OCI-LY3 (cell line): ENCODE results near the gene CACNA1C.

Source experiments
- H2AFZ ChIP-seq: fragments of 200-600, 300-600 bp; shearing (Covaris generic); 2 replicates; pipeline ENCODE4 v1.6.0; 2014; ENCODE audit warnings: antibody characterized with exemption, low read depth, low read length
- H3K27ac ChIP-seq: fragments of 200-600, 300-600 bp; sonication (generic); 2 replicates; pipeline ENCODE4 v1.5.1; 2014; ENCODE audit warnings: mild to moderate bottlenecking, low read length, moderate library complexity, mixed read lengths
- H3K27me3 ChIP-seq: fragments of 200-600, 300-600 bp; sonication (generic); 2 replicates; pipeline ENCODE4 v1.6.1; 2014; ENCODE audit warnings: low read depth, low read length, mixed read lengths
- H3K36me3 ChIP-seq: fragments of 200-600, 300-600 bp; sonication (generic); replicated peaks from 2 replicates; pipeline ENCODE3; 2014; ENCODE audit warnings: low read depth, low read length, mixed read lengths
- H3K4me1 ChIP-seq: fragments of 300-600, 200-600 bp; sonication (generic); 2 replicates; pipeline ENCODE4 v1.6.1; 2014; ENCODE audit warnings: low read length, mixed read lengths
- H3K4me2 ChIP-seq: fragments of 200-600, 300-600 bp; sonication (generic); 2 replicates; pipeline ENCODE4 v1.6.1; 2014; ENCODE audit warnings: low read length, mixed read lengths
- H3K4me3 ChIP-seq: fragments of 300-600, 200-600 bp; sonication (generic); 2 replicates; pipeline ENCODE4 v1.5.1; 2014; ENCODE audit warnings: antibody characterized with exemption, mild to moderate bottlenecking, low read length, moderate library complexity
- H3K79me2 ChIP-seq: fragments of 300-600, 200-600 bp; shearing (Covaris generic); 2 replicates; pipeline ENCODE4 v1.6.1; 2014; ENCODE audit warnings: mild to moderate bottlenecking, low read length, mixed read lengths
- H3K9ac ChIP-seq: fragments of 300-600, 200-600 bp; shearing (Covaris generic); 2 replicates; pipeline ENCODE4 v1.6.0; 2014; ENCODE audit warnings: mild to moderate bottlenecking, low read length, moderate library complexity
- H3K9me3 ChIP-seq: fragments of 200-600, 300-600 bp; shearing (Covaris generic); 2 replicates; pipeline ENCODE4 v1.6.1; 2014; ENCODE audit warnings: low read length, mixed read lengths; ENCODE audit not compliant: insufficient read depth
- H4K20me1 ChIP-seq: fragments of 200-600, 300-600 bp; sonication (generic); 2 replicates; pipeline ENCODE4 v1.6.1; 2016; ENCODE audit warnings: low read length, mixed read lengths; ENCODE audit not compliant: insufficient read depth
- EZH2phosphoT487 ChIP-seq: fragments of 200-600 bp; shearing (Covaris generic); IDR thresholded peaks from 2 replicates; pipeline ENCODE4 v1.6.1; 2018; ENCODE audit warnings: antibody characterized with exemption, mixed run types, low read depth
- TF ChIP-seq, protein P1 (sequence below): fragments of 200-600, 300-600 bp; sonication (generic); IDR thresholded peaks from 2 replicates; pipeline ENCODE4 v1.5.1; 2014; ENCODE audit warnings: antibody characterized with exemption, low read length, low read depth

The CACNA1C gene

DNA sequence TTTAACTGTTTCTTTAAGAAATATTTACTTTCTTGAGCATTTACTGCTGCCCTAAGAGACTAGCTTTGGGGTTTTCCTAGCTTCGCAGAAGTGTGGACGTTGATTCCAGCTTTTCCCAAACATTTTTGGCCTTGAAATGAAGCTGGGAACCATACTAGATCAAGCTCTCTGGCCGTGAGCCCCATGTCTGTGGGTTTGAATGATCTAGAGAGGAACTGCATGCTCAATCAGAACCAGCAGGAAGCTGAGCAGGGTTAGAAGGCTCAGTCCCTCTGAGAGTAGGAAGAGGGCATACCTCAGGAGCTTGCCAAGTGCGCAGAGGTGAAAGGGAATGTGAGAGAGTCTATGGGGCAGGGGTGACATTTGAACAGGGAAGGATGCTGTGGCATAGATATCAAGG is 292.1 kb downstream of the CACNA1C start:
- Histone ChIP-seq H3K4me2 (no peak overlapping the region), H3K4me1 (no peaks in the 10 kb centered on the region), H3K27ac (no peak overlapping the region), H2AFZ (no peak overlapping the region), H3K4me3 (no peak overlapping the region), H3K36me3 (no peaks in the 10 kb centered on the region), H3K9ac (no peak overlapping the region), H4K20me1 (no peaks in the 10 kb centered on the region; the same call in 1 of the 2 replicates), H3K9me3 (no peaks in the 10 kb centered on the region), H3K27me3 (peaks cover 45% of the 10 kb centered on the region), H3K79me2 (no peaks in the 10 kb centered on the region)
- TF ChIP-seq, protein P1, sequence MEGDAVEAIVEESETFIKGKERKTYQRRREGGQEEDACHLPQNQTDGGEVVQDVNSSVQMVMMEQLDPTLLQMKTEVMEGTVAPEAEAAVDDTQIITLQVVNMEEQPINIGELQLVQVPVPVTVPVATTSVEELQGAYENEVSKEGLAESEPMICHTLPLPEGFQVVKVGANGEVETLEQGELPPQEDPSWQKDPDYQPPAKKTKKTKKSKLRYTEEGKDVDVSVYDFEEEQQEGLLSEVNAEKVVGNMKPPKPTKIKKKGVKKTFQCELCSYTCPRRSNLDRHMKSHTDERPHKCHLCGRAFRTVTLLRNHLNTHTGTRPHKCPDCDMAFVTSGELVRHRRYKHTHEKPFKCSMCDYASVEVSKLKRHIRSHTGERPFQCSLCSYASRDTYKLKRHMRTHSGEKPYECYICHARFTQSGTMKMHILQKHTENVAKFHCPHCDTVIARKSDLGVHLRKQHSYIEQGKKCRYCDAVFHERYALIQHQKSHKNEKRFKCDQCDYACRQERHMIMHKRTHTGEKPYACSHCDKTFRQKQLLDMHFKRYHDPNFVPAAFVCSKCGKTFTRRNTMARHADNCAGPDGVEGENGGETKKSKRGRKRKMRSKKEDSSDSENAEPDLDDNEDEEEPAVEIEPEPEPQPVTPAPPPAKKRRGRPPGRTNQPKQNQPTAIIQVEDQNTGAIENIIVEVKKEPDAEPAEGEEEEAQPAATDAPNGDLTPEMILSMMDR: no peak
- no peak for TF ChIP-seq EZH2phosphoT487

DNA sequence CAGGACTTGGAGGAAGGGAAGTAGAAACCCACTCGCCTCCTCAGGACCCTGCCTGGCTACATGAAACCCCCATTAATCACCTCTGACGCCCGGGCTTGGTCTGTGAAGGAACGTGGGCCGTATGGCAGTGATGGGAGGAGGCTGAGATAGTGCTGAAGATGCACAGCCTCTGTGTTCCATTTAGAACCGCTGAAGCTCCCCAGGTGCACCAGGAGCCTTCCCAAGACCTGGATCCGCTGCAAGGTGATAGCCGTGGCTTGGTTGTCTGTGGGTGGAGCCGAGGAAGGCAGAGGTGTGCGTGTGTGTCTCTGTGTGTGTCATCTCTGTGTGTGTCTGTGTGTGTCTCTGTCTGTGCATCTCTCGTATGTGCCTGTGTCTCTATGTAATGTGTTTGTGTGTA is 293.1 kb downstream of the CACNA1C start:
- H3K36me3 ChIP-seq: no peaks in the 10 kb centered on the region
- no peaks in the 10 kb centered on the region for H3K9me3 ChIP-seq
- no peak overlapping the region for H2AFZ ChIP-seq
- no peak overlapping the region for H3K27ac ChIP-seq
- no peak overlapping the region for H3K9ac ChIP-seq
- H3K4me3 ChIP-seq: no peak overlapping the region
- TF ChIP-seq, protein P1: no peak
- TF ChIP-seq EZH2phosphoT487: no peak
- no peak overlapping the region for H3K4me2 ChIP-seq
- H4K20me1 ChIP-seq: no peaks in the 10 kb centered on the region; the same call in 1 of the 2 replicates
- no peaks in the 10 kb centered on the region for H3K79me2 ChIP-seq
- H3K4me1 ChIP-seq: no peaks in the 10 kb centered on the region
- peaks cover 48% of the 10 kb centered on the region for H3K27me3 ChIP-seq

DNA sequence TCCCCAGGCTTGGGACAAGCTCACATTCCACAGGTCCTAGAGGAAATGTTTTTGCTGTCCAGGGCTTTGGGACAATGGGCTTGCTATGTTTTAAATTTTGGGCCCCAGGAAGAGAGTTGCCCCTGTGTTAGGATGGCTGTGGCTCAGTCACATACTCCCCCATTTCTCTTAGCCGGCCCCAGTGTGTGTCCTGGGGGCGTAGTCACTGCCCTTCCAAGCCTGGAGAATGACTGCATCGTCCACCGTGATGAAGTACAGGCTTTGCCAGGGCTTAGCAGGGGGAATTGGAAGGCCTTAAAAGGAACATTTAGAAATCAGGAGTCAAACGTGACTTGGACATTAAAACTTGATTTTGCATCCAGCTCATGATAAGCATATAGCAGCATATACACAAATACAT is 293.6 kb downstream of the CACNA1C start:
- H3K4me2 ChIP-seq: no peak overlapping the region
- H3K4me1 ChIP-seq: no peaks in the 10 kb centered on the region
- no peaks in the 10 kb centered on the region for H3K36me3 ChIP-seq
- H3K9me3 ChIP-seq: no peaks in the 10 kb centered on the region
- no peak overlapping the region for H3K27ac ChIP-seq
- H3K9ac ChIP-seq: no peak overlapping the region
- no peaks in the 10 kb centered on the region; the same call in 1 of the 2 replicates for H4K20me1 ChIP-seq
- no peak overlapping the region for H3K4me3 ChIP-seq
- TF ChIP-seq EZH2phosphoT487: no peak
- TF ChIP-seq, protein P1: no peak
- H2AFZ ChIP-seq: no peak overlapping the region
- H3K27me3 ChIP-seq: peaks cover 48% of the 10 kb centered on the region
- no peaks in the 10 kb centered on the region for H3K79me2 ChIP-seq

DNA sequence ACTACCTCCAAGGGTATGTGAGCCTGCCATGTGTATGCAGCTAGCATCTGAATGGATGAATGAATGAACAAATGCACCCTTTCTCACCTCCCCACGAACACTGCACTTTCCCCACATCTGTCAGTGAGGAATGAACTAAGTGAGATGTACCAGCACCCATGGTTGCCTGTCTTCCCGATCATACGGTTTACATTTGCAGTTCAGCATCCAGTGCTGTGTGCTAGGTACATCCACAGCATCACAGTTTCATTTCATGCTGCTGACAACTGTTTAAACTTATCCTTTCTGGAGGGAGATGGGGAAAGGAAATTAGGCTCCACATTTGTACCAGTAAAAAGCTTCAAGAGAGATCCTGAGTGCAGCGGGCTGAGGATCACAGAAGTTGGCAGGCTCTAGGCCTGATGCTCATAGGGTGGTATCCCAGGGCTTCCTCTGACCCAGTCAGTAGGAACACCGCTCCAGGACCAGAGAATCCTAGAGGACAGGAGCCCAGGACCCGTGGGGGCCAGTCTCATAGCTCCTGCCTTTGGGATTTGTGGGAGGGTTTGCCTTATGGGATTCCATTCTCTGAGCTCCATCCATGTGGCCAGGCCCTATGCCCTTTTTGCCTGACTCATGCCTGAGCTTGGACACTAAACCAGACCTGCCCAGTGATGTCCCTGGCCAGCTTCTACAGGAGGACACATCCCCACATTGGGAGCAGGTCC is 294.5 kb downstream of the CACNA1C start:
- Histone ChIP-seq H4K20me1 (no peaks in the 10 kb centered on the region; the same call in 1 of the 2 replicates), H3K36me3 (no peaks in the 10 kb centered on the region), H3K4me1 (no peaks in the 10 kb centered on the region), H3K27me3 (peaks cover 53% of the 10 kb centered on the region), H3K9ac (no peak overlapping the region), H2AFZ (no peak overlapping the region), H3K4me3 (no peak overlapping the region), H3K27ac (no peak overlapping the region), H3K4me2 (no peak overlapping the region), H3K9me3 (no peaks in the 10 kb centered on the region), H3K79me2 (no peaks in the 10 kb centered on the region)
- TF ChIP-seq EZH2phosphoT487: no peak
- TF ChIP-seq, protein P1: no peak
